H1 (cell line): Measurements from ENCODE around the gene TIGD2. TPM values are rescaled to one million over a fixed set of nuclear protein-coding genes. Genes with fewer than 3 reads are reported as not detected.

Experiments used
- CTCF ChIA-PET: fragments of 300-600 bp; sonication (Branson Sonifier 250); formaldehyde crosslinking; loops from one replicate; lab custom pipeline; 2021; ENCODE audit not compliant: partially characterized antibody; lab: Charles Lee
- POLR2A ChIA-PET: fragments of 300-600 bp; sonication (Branson Sonifier 250); formaldehyde crosslinking; loops from one replicate; lab custom pipeline; 2021; ENCODE audit warnings: inconsistent platforms; ENCODE audit not compliant: partially characterized antibody; lab: Charles Lee
- DNase-seq, 2 experiments: peaks; one replicate each; pipeline versions ENCODE4 v3.0.0 to v3.0.0-alpha.2; 2010 to 2022; ENCODE audit warnings: low spot score in 2 of 2, low read depth in 1 of 2, mixed read lengths in 1 of 2
- FAIRE-seq: peaks from 2 replicates; lab custom pipeline; 2011; peaks lifted over from hg19 to GRCh38; lab: Jason Lieb, UNC
- H2AFZ ChIP-seq: 2 replicates; pipeline ENCODE4 v1.8.1; 2012; ENCODE audit warnings: low read length, inconsistent platforms
- H2AK5ac ChIP-seq: 2 replicates; pipeline ENCODE4 v1.6.1; 2013; ENCODE audit warnings: low read depth, low read length
- H2BK120ac ChIP-seq: replicated peaks from 2 replicates; pipeline ENCODE3; 2013; ENCODE audit warnings: low read depth, low read length, inconsistent platforms
- H2BK12ac ChIP-seq: 2 replicates; pipeline ENCODE4 v1.6.1; 2013; ENCODE audit warnings: low read depth, low read length
- H2BK15ac ChIP-seq: 2 replicates; pipeline ENCODE4 v1.6.1; 2013; ENCODE audit warnings: low read length
- H2BK20ac ChIP-seq: 2 replicates; pipeline ENCODE4 v1.6.1; 2013; ENCODE audit warnings: low read length
- H2BK5ac ChIP-seq: 2 replicates; pipeline ENCODE4 v1.6.1; 2013; ENCODE audit warnings: low read depth, low read length
- H3K14ac ChIP-seq: 2 replicates; pipeline ENCODE4 v1.6.1; 2013; ENCODE audit warnings: inconsistent platforms; ENCODE audit not compliant: insufficient read length
- H3K18ac ChIP-seq: 2 replicates; pipeline ENCODE4 v1.6.1; 2013; ENCODE audit warnings: low read length; ENCODE audit errors: extremely low read depth
- H3K23ac ChIP-seq: 2 replicates; pipeline ENCODE4 v1.6.1; 2013; ENCODE audit warnings: inconsistent platforms; ENCODE audit not compliant: insufficient read length
- H3K23me2 ChIP-seq: 2 replicates; pipeline ENCODE4 v1.6.1; 2013; ENCODE audit warnings: low read depth, low read length
- H3K27ac ChIP-seq: 2 replicates; pipeline ENCODE4 v1.6.1; 2011; ENCODE audit warnings: low read depth, low read length, inconsistent platforms
- H3K27me3 ChIP-seq, 4 experiments: replicated peaks in 1 of 4; 1 replicate in 1 of 4; 2 replicates in 3 of 4; pipeline versions ENCODE4 v1.6.1 to v1.8.1; 2011 to 2013; ENCODE audit warnings: low read length in 3 of 4, mild to moderate bottlenecking in 3 of 4, inconsistent platforms in 2 of 4, mixed read lengths in 2 of 4, moderate library complexity in 1 of 4; ENCODE audit not compliant: control insufficient read depth in 3 of 4, insufficient read depth in 3 of 4; ENCODE audit errors: extremely low read depth in 1 of 4
- H3K36me3 ChIP-seq, 4 experiments: 2 replicates each; pipeline versions ENCODE4 v1.6.1 to v1.8.1; 2011 to 2013; ENCODE audit warnings: mild to moderate bottlenecking in 4 of 4, low read length in 3 of 4, moderate library complexity in 2 of 4, control low read depth in 1 of 4, inconsistent platforms in 1 of 4; ENCODE audit not compliant: insufficient read depth in 4 of 4, control insufficient read depth in 2 of 4
- H3K4ac ChIP-seq: replicated peaks from 2 replicates; pipeline ENCODE3; 2013; ENCODE audit warnings: low read length, low read depth, mixed read lengths, inconsistent platforms; ENCODE audit not compliant: insufficient read length
- H3K4me1 ChIP-seq, 4 experiments: replicated peaks in 1 of 4; 1 replicate in 1 of 4; 2 replicates in 3 of 4; pipeline versions ENCODE4 v1.6.1 to v1.8.1; 2011 to 2013; ENCODE audit warnings: low read length in 3 of 4, inconsistent platforms in 2 of 4, mixed read lengths in 1 of 4; ENCODE audit not compliant: insufficient read depth in 4 of 4, control insufficient read depth in 3 of 4
- H3K4me2 ChIP-seq, 2 experiments: 2 replicates each; pipeline versions ENCODE4 v1.6.1 to v1.8.1; 2011 to 2013; ENCODE audit warnings: low read depth in 2 of 2, low read length in 2 of 2, control low read depth in 1 of 2, inconsistent platforms in 1 of 2, mild to moderate bottlenecking in 1 of 2; ENCODE audit not compliant: insufficient read depth in 1 of 2
- H3K4me3 ChIP-seq, 4 experiments: fragments of 200-600, 300-600 bp in 1 of 4; sonication (generic), shearing (Covaris generic), sonication (Bioruptor Twin) in 1 of 4; 2 replicates each; pipeline versions ENCODE4 v1.5.1 to v1.8.1; 2011 to 2016; ENCODE audit warnings: low read length in 4 of 4, low read depth in 3 of 4, control low read depth in 2 of 4, inconsistent platforms in 2 of 4, mild to moderate bottlenecking in 2 of 4, mixed read lengths in 1 of 4, moderate library complexity in 1 of 4; ENCODE audit not compliant: insufficient read depth in 2 of 4; ENCODE audit errors: extremely low read depth in 1 of 4
- H3K56ac ChIP-seq: replicated peaks from 2 replicates; pipeline ENCODE3; 2013; ENCODE audit warnings: low read depth, mild to moderate bottlenecking, mixed read lengths, low read length, inconsistent platforms; ENCODE audit not compliant: insufficient read length
- H3K79me1 ChIP-seq: 2 replicates; pipeline ENCODE4 v1.6.1; 2013; ENCODE audit warnings: low read depth, low read length, control low read depth
- H3K79me2 ChIP-seq, 2 experiments: 2 replicates each; pipeline versions ENCODE4 v1.6.1 to v1.8.1; 2012 to 2013; ENCODE audit warnings: low read length in 2 of 2, mild to moderate bottlenecking in 2 of 2, inconsistent platforms in 1 of 2; ENCODE audit not compliant: insufficient read depth in 2 of 2, control insufficient read depth in 1 of 2
- H3K9ac ChIP-seq, 4 experiments: replicated peaks in 1 of 4; 1 replicate in 1 of 4; 2 replicates in 3 of 4; pipeline versions ENCODE4 v1.6.1 to v1.8.1; 2011 to 2013; ENCODE audit warnings: low read depth in 3 of 4, low read length in 3 of 4, control low read depth in 2 of 4, mild to moderate bottlenecking in 2 of 4, moderate library complexity in 2 of 4, inconsistent platforms in 1 of 4; ENCODE audit errors: extremely low read depth in 1 of 4
- H3K9me3 ChIP-seq, 2 experiments: 2 replicates each; pipeline versions ENCODE4 v1.6.1 to v1.8.1; 2012 to 2013; ENCODE audit warnings: mild to moderate bottlenecking in 2 of 2, moderate library complexity in 2 of 2, control low read depth in 1 of 2, inconsistent platforms in 1 of 2, low read depth in 1 of 2, low read length in 1 of 2, mixed read lengths in 1 of 2; ENCODE audit not compliant: insufficient read depth in 2 of 2
- H4K20me1 ChIP-seq, 2 experiments: replicated peaks in 1 of 2; 2 replicates each; pipeline versions ENCODE3 to v1.8.1; 2011 to 2013; ENCODE audit warnings: inconsistent platforms in 2 of 2, low read length in 2 of 2, mild to moderate bottlenecking in 1 of 2; ENCODE audit not compliant: insufficient read depth in 2 of 2, control insufficient read depth in 1 of 2
- H4K5ac ChIP-seq: 2 replicates; pipeline ENCODE4 v1.6.1; 2013; ENCODE audit warnings: low read length, low read depth, mixed read lengths, inconsistent platforms; ENCODE audit not compliant: insufficient read length
- H4K8ac ChIP-seq: 2 replicates; pipeline ENCODE4 v1.8.0; 2013; ENCODE audit warnings: mild to moderate bottlenecking, moderate library complexity, low read length, inconsistent platforms; ENCODE audit not compliant: insufficient read depth; ENCODE audit errors: extremely low read depth
- H4K91ac ChIP-seq: replicated peaks from 2 replicates; pipeline ENCODE3; 2013; ENCODE audit warnings: low read length, mixed read lengths, inconsistent platforms; ENCODE audit not compliant: insufficient read length
- NANOG ChIP-seq: IDR thresholded peaks from 2 replicates; pipeline ENCODE4 v1.6.1; 2011; ENCODE audit warnings: low read length, low read depth, mild to moderate bottlenecking, inconsistent platforms; ENCODE audit not compliant: insufficient read depth, poor library complexity, severe bottlenecking
- RAD21 ChIP-seq, 2 experiments: IDR thresholded peaks in 1 of 2; conservative IDR thresholded peaks in 1 of 2; 2 replicates each; pipeline ENCODE4 v1.6.1; 2011; ENCODE audit warnings: low read depth in 2 of 2, low read length in 2 of 2, improper control_type of control experiment in 1 of 2, inconsistent platforms in 1 of 2, mild to moderate bottlenecking in 1 of 2, moderate library complexity in 1 of 2
- SP2 ChIP-seq: IDR thresholded peaks from 2 replicates; pipeline ENCODE4 v1.6.1; 2012; ENCODE audit warnings: mild to moderate bottlenecking, low read length, inconsistent platforms
- TAF1 ChIP-seq: IDR thresholded peaks from 2 replicates; pipeline ENCODE4 v1.6.1; 2011; ENCODE audit warnings: mild to moderate bottlenecking, low read depth, low read length
- WGBS, 2 experiments: shearing (Covaris generic) in 1 of 2; methylation state at CpG; one replicate each; pipeline versions ENCODE4 v1.1.6 to v1.1.7; 2013 to 2015; ENCODE audit warnings: low lambda C conversion rate in 2 of 2, mixed read lengths in 2 of 2, inconsistent platforms in 1 of 2, low coverage in 1 of 2, missing lambda C conversion rate in 1 of 2; ENCODE audit not compliant: insufficient replicate concordance in 2 of 2, insufficient coverage in 1 of 2, insufficient read length in 1 of 2; ENCODE audit errors: extremely low coverage in 1 of 2, missing lambda C conversion rate in 1 of 2; 5-methylcytosine and 5-hydroxymethylcytosine counted together
- long read RNA-seq, 2 experiments: library from RNA in 1 of 2; library from capped mRNA in 1 of 2; stranded (forward); transcript quantifications; one replicate each; pipeline ENCODE4 v2.0.0, GENCODE V29; 2021; ENCODE audit warnings: inconsistent platforms in 1 of 2
- polyA minus RNA-seq, 3 experiments: library from RNA; depleted of rRNA, polyadenylated mRNA; stranded (reverse); fragments of >200 nt; gene quantifications; 1 replicate in 2 of 3; 2 replicates in 1 of 3; pipeline ENCODE4 v1.2.3, GENCODE V29; 2011
- polyA plus RNA-seq, 7 experiments: library from polyadenylated mRNA; depleted of rRNA in 3 of 7; stranded (reverse) in 5 of 7; unstranded in 2 of 7; fragments of >200 nt in 5 of 7; fragments of 200-250 nt in 2 of 7; gene quantifications; 1 replicate in 5 of 7; 2 replicates in 1 of 7; 4 replicates in 1 of 7; pipeline versions ENCODE4 v1.2.1 to v1.2.3, GENCODE V29; 2011 to 2013; ENCODE audit warnings: missing spikeins in 2 of 7, mixed read lengths in 2 of 7
- total RNA-seq: library from RNA; stranded (reverse); fragmentation: NEBNext Ultra II Directional; extraction: Animal tissue kit (Norgen Biotek cat#: 25700); gene quantifications from 2 replicates; pipeline ENCODE4 v1.2.1, GENCODE V29; 2021

TIGD2 gene
- total RNA-seq = 5.7 and 5.9 TPM in 2 replicates
- 1.8 and 2.4 TPM in 2 replicates for polyA plus RNA-seq (2011; rRNA removed)
- polyA plus RNA-seq (2011; cell fraction: cytosol; rRNA removed) = 2.1 TPM
- polyA plus RNA-seq (2011; cell fraction: nucleus; rRNA removed) = 1.8 TPM
- polyA plus RNA-seq (2012, experiment 1 of 2) = 3.5 to 5.7 TPM (median 3.7 TPM) in 4 replicates
- polyA plus RNA-seq (2012, experiment 2 of 2) = 0.62 TPM
- 4.3 TPM for polyA plus RNA-seq (2013, experiment 1 of 2)
- 4.1 TPM for polyA plus RNA-seq (2013, experiment 2 of 2)
- 3.2 and 5.1 TPM in 2 replicates for polyA minus RNA-seq (2011; rRNA and poly(A)+ RNA removed)
- 1.7 TPM for polyA minus RNA-seq (2011; cell fraction: cytosol; rRNA and poly(A)+ RNA removed)
- 7.4 TPM for polyA minus RNA-seq (2011; cell fraction: nucleus; rRNA and poly(A)+ RNA removed)
- long read RNA-seq, experiment 1, partial matches to known transcripts = 0 of 4 reads
- long read RNA-seq, experiment 1, other reads (novel, unspliced or antisense) = 0 of 4 reads
- long read RNA-seq, experiment 2, partial matches to known transcripts = 0 of 1 reads
- long read RNA-seq, experiment 2, other reads (novel, unspliced or antisense) = 0 of 1 reads

- peak within 1 kb of the TSS; percentile 13 for H4K5ac ChIP-seq
- FAIRE-seq = no peak
- H2BK12ac ChIP-seq = no peak within 1 kb of the TSS; the same call in 1 of the 2 replicates
- H4K8ac ChIP-seq = peak within 1 kb of the TSS; percentile 40
- no peak within 1 kb of the TSS for H4K91ac ChIP-seq
- no peak within 1 kb of the TSS; the same call in 1 of the 2 replicates for H3K27ac ChIP-seq
- DNase-seq = peak; percentile 33 to 83
- no peak within 1 kb of the TSS for H2BK15ac ChIP-seq
- H3K4me2 ChIP-seq = peak within 1 kb of the TSS; percentile 73 to 97
- peak within 1 kb of the TSS; percentile 9 to 84 (median 74) for H3K9ac ChIP-seq
- no peak within 1 kb of the TSS for H3K4ac ChIP-seq
- ChIA-PET CTCF (interaction anchor here (1.0 to 1.9 kb wide), 2 partner anchors 90 to 292 kb away, joined by 3 to 4 read pairs; no protein-coding TSS in a partner anchor), POLR2A (interaction anchor here (0.6 to 1.3 kb wide), 2 partner anchors 57 to 297 kb away, joined by 3 read pairs; no protein-coding TSS in a partner anchor)
- peak within 1 kb of the TSS; percentile 68 to 83 (median 78) for H3K4me3 ChIP-seq
- H3K23me2 ChIP-seq = peaks cover 5% of the 10 kb centered on the region; the same call in 1 of the 2 replicates
- H2BK5ac ChIP-seq = no peak within 1 kb of the TSS
- H3K9me3 ChIP-seq = peaks cover 0 to 3% of the 10 kb centered on the region in 2 experiments; a peak in 2 of 4 replicates
- no peaks in the 10 kb centered on the region for H4K20me1 ChIP-seq
- peaks cover 2 to 22% (median 15%) of the 10 kb centered on the region in 4 experiments; a peak in 6 of 7 replicates for H3K27me3 ChIP-seq
- H2BK20ac ChIP-seq = no peak within 1 kb of the TSS
- no peak within 1 kb of the TSS for H3K14ac ChIP-seq
- peak within 1 kb of the TSS; percentile 99 for H2AFZ ChIP-seq
- no peak within 1 kb of the TSS for H2AK5ac ChIP-seq
- 1% methylated on average over 83 of the region's 101 CpGs; no CpG with 5 or more reads in 1 of the 2 experiments for WGBS, 2 experiments
- H3K36me3 ChIP-seq = no peaks in the 10 kb centered on the region
- H2BK120ac ChIP-seq = no peak within 1 kb of the TSS
- H3K23ac ChIP-seq = no peak within 1 kb of the TSS
- no peaks in the 10 kb centered on the region for H3K79me2 ChIP-seq
- H3K56ac ChIP-seq = peak within 1 kb of the TSS; percentile 47
- H3K79me1 ChIP-seq = no peaks in the 10 kb centered on the region
- H3K18ac ChIP-seq = peak within 1 kb of the TSS; percentile 95
- peaks cover 0 to 5% (median 2%) of the 10 kb centered on the region in 4 experiments; a peak in 3 of 7 replicates for H3K4me1 ChIP-seq
- no peak for TF ChIP-seq NANOG
- TF ChIP-seq SP2 = no peak
- peak; percentile 58 to 66 for TF ChIP-seq RAD21 (IDR thresholded peaks at IDR 0.05 in 1 of 2, conservative IDR thresholded peaks at IDR 0.05 in 1 of 2; ENCODE audit: low read depth in 2 of 2, low read length in 2 of 2)
- TF ChIP-seq TAF1 = peak; percentile 75
Measured at GRCh38 chr4:89110986-89111832, at the start of gene TIGD2. TSS of gene TIGD2 (plus strand) at chr4:89111533. CDS start at chr4:89112975, 1,442 bp downstream.
